A673 (cell line): ENCODE data around the gene SPRTN. TPM values are rescaled to one million over a fixed set of nuclear protein-coding genes. Genes with fewer than 3 reads are reported as not detected.

ENCODE experiments used
- Bru-seq: library from RNA; stranded (reverse); fragments of 400-500 nt; gene quantifications from one replicate; lab custom pipeline; 2021; lab: Mats Ljungman, UMichigan
- BruChase-seq, 2 experiments: library from RNA; stranded (reverse); fragments of 400-500 nt; gene quantifications; one replicate each; lab custom pipeline; 2021; lab: Mats Ljungman, UMichigan
- BruUV-seq: library from RNA; stranded (reverse); fragments of 400-500 nt; replicated peaks from 2 replicates; lab custom pipeline; 2021; lab: Mats Ljungman, UMichigan
- CTCF ChIA-PET: fragments of 300-600 bp; sonication (Branson Sonifier 250); formaldehyde crosslinking; loops from one replicate; lab custom pipeline; 2022; ENCODE audit warnings: antibody characterized with exemption; lab: Charles Lee
- POLR2A ChIA-PET: fragments of 300-600 bp; sonication (Branson Sonifier 250); formaldehyde crosslinking; loops from one replicate; lab custom pipeline; 2022; ENCODE audit warnings: antibody characterized with exemption; ENCODE audit not compliant: low non-redundant PET; lab: Charles Lee
- DNase-seq: peaks from one replicate; pipeline ENCODE4 v3.0.0-alpha.2; 2015; ENCODE audit warnings: low spot score
- H3K27ac ChIP-seq: fragments of 200-600 bp; sonication (generic); 2 replicates; pipeline ENCODE4 v1.5.1; 2016; ENCODE audit warnings: mixed run types, low read depth, mild to moderate bottlenecking, mixed read lengths, antibody characterized with exemption, low read length; ENCODE audit not compliant: poor library complexity, severe bottlenecking
- H3K27me3 ChIP-seq: fragments of 200-600 bp; sonication (generic); replicated peaks from 2 replicates; pipeline ENCODE4 v1.6.1; 2017; ENCODE audit warnings: mixed run types, low read depth, mild to moderate bottlenecking, mixed read lengths, antibody characterized with exemption, low read length; ENCODE audit not compliant: insufficient read depth, poor library complexity
- H3K36me3 ChIP-seq: fragments of 200-600 bp; sonication (generic); 2 replicates; pipeline ENCODE4 v1.6.1; 2016; ENCODE audit warnings: mixed run types, mild to moderate bottlenecking, mixed read lengths, antibody characterized with exemption, low read length; ENCODE audit not compliant: insufficient read depth, poor library complexity, severe bottlenecking
- H3K4me1 ChIP-seq: fragments of 200-600 bp; sonication (generic); 2 replicates; pipeline ENCODE4 v1.6.1; 2017; ENCODE audit warnings: mixed run types, mild to moderate bottlenecking, mixed read lengths, antibody characterized with exemption, low read length; ENCODE audit not compliant: insufficient read depth, poor library complexity, severe bottlenecking
- H3K4me3 ChIP-seq: fragments of 200-600 bp; sonication (generic); 2 replicates; pipeline ENCODE4 v1.5.1; 2016; ENCODE audit warnings: low read depth, mixed run types, mild to moderate bottlenecking, mixed read lengths, low read length; ENCODE audit not compliant: poor library complexity, severe bottlenecking
- H3K9me3 ChIP-seq: fragments of 200-600 bp; sonication (generic); 2 replicates; pipeline ENCODE4 v1.6.1; 2016; ENCODE audit warnings: mixed run types, low read depth, mild to moderate bottlenecking, mixed read lengths, antibody characterized with exemption, low read length; ENCODE audit not compliant: poor library complexity, severe bottlenecking
- CTCF ChIP-seq: fragments of 300-800, 200-600 bp; sonication (generic); conservative IDR thresholded peaks from 2 replicates; pipeline ENCODE4 v1.5.1; 2017; ENCODE audit warnings: low read depth, mild to moderate bottlenecking, antibody characterized with exemption, low read length, moderate library complexity, mixed read lengths
- EZH2 ChIP-seq: fragments of 200-600 bp; sonication (generic); IDR thresholded peaks from 2 replicates; pipeline ENCODE4 v1.6.1; 2017; ENCODE audit warnings: borderline replicate concordance, low read depth, mild to moderate bottlenecking, mixed read lengths, antibody characterized with exemption, low read length; ENCODE audit not compliant: poor library complexity, severe bottlenecking
- intact Hi-C: fragments of 100-400 bp; cut with micrococcal nuclease; formaldehyde crosslinking; loops from one replicate; pipeline ENCODE4 v1.10.0; 2022; ENCODE audit not compliant: unreplicated experiment
- long read RNA-seq: library from polyadenylated mRNA; stranded (forward); transcript quantifications from one replicate; pipeline ENCODE4 v2.0.0, GENCODE V29; 2022
- total RNA-seq: library from RNA; stranded (reverse); gene quantifications from 2 replicates; pipeline ENCODE4 v1.2.3, GENCODE V29; 2021

Gene SPRTN
- 21.6 and 27.2 TPM in 2 replicates for total RNA-seq
- percentile 80 among the genes with signal in this experiment for Bru-seq, nascent RNA
- BruChase-seq, experiment 1, labeled RNA remaining after a 2-hour chase: percentile 88 among the genes with signal in this experiment
- percentile 69 among the genes with signal in this experiment for BruChase-seq, experiment 2, labeled RNA remaining after a 6-hour chase
- long read RNA-seq, transcript SPRTN-204 (4 exons, 3,559 nt): minor isoform, 6 of 47 reads
- long read RNA-seq, transcript SPRTN-202 (5 exons, 3,468 nt): major isoform, 36 of 47 reads
- long read RNA-seq, partial matches to known transcripts: 0 of 47 reads
- long read RNA-seq, other reads (novel, unspliced or antisense): 5 of 47 reads

GRCh38 chr1:231338270-231339128, at the start of gene SPRTN:
Gene SPRTN (plus strand): TSS chr1:231338293. CDS start chr1:231338384, 91 bp downstream.
- TF ChIP-seq CTCF (no peak), EZH2 (no peak)
- Histone ChIP-seq H3K4me1 (peaks cover 10% of the 10 kb centered on the region), H3K27ac (peak within 1 kb of the TSS; percentile 86), H3K36me3 (peaks cover 7% of the 10 kb centered on the region), H3K4me3 (peak within 1 kb of the TSS; percentile 74), H3K9me3 (no peaks in the 10 kb centered on the region), H3K27me3 (no peaks in the 10 kb centered on the region)
- DNase-seq: peak; percentile 21
- ChIA-PET POLR2A (interaction anchor here (0.6 kb wide), 2 partner anchors 50 to 649 kb away, joined by 3 read pairs; no protein-coding TSS in a partner anchor), CTCF (interaction anchor here (1.0 kb wide), 1 partner anchor 265 kb away, joined by 4 read pairs; no protein-coding TSS in a partner anchor)
- intact Hi-C loops: no loop called here
- TSS peak; percentile 76 for BruUV-seq

GRCh38 chr1:231295938-231296337, 42.2 kb upstream of the SPRTN start:
- POLR2A ChIA-PET: no interaction called here
- CTCF ChIA-PET: no interaction called here

More at GRCh38 chr1:231295938-231296337, 42.2 kb upstream of the SPRTN start:
- Histone ChIP-seq H3K27me3 (no peaks in the 10 kb centered on the region), H3K4me3 (no peak overlapping the region), H3K27ac (no peak overlapping the region), H3K36me3 (no peaks in the 10 kb centered on the region), H3K9me3 (no peaks in the 10 kb centered on the region), H3K4me1 (no peaks in the 10 kb centered on the region)
- no TSS peak for BruUV-seq
- intact Hi-C loops: no loop called here
- no peak for TF ChIP-seq EZH2
- TF ChIP-seq CTCF: no peak
- DNase-seq: no peak
